HG03280 (cell line): Measurements from ENCODE around the gene LRRC28.
A peak's percentile ranks its signal among the peaks of the same experiment; 100 is the strongest.

Experiments
- ATAC-seq: cut with Tn5 transposase; IDR thresholded peaks from one replicate; pipeline ENCODE4 v1.9.1; 2021; ENCODE audit warnings: mild to moderate bottlenecking, moderate library complexity; ENCODE audit not compliant: unreplicated experiment

LRRC28 gene

GRCh38 chr15:99414755-99415731, 163.8 kb downstream of the LRRC28 start:
- no peak for ATAC-seq

- no peak for ATAC-seq
Observed at GRCh38 chr15:99416191-99417188, 165.2 kb downstream of the LRRC28 start.

DNA sequence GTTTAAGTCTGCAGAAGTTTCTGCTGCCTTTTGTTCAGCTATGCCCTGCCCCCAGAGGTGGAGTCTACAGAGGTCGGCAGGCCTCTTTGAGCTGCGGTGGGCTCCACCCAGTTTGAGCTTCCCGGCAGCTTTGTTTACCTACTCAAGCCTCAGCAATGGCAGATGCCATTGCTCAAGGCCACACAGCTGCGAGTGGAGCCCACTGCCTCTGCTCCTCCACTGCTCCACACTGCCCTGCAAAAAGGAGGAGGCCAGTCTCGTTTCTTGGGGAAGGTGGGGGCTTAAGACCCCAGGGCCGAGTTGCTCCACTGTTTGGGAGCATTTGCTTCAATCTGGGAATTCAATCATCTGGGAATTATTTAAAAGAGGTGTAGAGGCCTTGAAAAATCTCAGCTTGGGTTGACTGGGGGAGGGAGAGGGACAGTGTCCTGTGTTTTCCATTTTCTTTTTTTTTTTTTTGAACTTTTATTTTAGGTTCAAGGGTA, 169.9 kb downstream of the LRRC28 start:
- no peak for ATAC-seq

DNA sequence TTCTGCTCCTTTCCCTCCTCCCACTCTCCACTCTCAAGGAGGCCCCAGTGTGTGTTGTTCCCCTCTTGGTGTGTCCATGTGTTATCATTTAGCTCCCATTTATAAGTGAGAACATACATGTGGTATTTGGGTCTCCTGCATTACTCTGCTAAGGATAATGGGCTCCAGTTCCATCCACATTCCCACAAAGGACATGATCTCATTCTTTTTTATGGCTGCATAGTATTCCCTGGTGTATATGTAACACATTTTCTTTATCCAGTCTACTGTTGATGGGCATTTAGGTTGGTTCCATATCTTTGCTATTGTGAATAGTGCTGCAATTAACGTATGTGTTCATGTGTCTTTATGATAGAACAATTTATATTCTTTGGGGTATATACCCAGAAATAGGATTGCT, 170.5 kb downstream of the LRRC28 start:
- ATAC-seq, result no peak

GRCh38 chr15:99423186-99424130, 172.2 kb downstream of the LRRC28 start:
- no peak for ATAC-seq

DNA sequence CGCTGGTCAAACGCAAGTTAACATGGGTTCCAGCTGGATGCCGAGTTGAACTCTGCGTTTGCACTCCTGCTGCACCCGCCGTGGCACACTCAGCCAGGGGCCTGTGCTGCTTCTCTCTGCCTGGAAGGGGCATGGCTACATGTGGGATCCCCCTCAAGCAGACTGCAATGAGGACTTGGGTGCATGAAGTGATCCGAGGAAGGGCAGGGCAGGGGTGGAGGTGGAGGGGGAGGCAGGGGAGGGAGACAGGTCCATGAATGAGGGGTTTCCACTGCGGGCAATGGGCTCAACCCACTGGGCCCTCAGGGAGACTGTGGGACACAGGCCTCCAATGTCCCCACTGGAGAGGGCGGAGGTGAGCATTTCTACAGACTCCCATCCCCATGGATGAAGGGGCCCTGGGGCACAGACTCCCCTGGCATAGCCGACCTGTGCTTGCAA, 172.9 kb downstream of the LRRC28 start:
- no peak for ATAC-seq

- ATAC-seq, result peak; percentile 59
Observed at GRCh38 chr15:99424978-99425656, 173.8 kb downstream of the LRRC28 start.

DNA sequence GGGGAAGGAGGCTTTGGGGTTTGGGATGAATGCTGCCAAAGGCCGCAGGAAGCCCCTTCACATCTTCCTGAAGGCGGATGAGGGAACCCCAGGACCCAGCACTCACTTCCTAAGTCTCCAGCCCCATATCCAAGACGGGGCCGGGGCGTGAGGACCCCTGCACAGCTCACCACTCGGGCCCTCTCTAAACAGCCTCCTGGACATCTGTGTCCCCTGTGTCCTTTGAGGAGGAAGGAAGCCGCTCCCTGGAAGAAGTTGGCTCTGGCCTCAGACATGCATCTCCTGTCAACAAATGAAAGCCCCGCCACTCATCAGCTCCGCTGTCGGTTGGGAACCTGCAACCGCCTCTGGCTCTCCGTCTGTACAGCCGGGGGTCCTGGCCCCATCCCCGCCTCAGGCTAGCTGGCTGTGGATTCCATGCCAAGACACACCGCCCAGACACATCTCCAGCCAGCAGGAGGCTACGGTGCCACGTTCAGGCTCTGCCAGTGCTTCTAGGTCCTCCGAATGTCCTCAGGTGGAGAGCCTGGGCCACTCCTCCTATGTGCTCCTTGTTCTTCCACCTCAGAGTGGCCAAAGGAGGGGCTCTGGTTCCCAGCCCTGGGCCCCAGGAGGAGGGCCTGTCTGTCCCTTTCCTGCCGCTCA, 174.5 kb downstream of the LRRC28 start:
- ATAC-seq, result peak; percentile 6

DNA sequence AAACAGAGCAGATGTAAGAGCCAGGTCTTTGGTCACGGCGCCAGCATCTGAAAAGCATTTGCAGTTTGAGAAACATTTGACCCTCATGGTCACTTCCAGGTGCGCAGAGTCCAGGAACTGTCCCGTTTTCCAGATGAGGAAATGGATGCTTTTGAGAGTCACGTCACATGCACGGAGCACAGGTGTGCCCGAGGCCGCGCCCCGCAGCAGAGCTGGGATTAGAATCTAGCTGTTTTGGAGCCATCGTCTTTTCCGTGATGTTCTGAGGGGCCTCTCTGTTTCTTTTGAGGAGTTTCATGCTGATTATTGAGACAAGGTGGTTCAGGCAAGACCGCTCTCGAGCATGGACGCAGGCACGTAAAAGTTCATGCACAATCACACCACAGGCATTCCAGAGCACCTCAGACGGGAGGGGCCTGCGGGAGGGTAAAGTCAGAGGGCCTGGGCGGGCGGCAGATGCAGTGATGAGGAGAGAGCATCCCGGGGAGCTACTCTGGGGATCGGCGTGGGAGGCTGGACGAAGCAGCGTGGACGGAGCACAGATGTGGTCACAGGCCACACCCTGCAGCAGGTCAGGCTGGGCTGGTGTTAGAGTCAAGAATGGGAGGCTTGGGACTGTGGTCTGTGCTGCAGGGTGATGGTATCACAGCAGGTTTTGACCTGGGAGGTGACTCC, 175.3 kb downstream of the LRRC28 start:
- ATAC-seq, result no peak

GRCh38 chr15:99427210-99427609, 175.9 kb downstream of the LRRC28 start:
- ATAC-seq, result no peak

DNA sequence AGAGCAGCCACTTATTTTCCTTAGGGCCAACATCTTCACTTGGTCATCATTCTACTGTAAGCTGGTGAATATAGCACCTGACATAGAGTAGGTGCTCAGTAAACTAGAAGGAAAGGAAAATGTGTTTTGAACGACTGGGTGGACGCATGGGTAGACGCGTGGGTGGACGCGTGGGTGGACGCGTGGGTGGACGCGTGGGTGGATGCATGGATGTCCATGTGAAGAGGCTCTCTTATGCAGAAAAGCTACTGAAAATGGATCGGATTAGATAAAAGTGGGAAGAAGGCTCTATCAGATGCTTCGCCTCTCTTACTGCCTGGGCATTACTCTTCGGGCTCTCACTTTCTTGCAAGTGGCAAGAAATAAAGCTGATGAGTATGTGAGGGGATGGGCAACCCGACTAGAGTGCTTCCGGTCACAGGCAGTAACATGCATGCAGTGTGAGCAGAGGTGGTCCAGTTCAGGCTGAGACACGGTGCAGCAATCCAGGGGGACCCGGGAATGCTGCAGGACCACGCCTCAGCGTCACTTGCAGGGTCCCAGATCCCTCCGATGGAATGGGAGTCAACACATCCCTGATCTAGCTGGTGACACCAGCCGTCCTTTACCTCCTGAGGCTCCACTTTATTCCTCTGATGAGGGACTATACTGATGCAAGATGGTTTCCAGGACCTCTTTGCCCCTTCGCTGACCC, 176.5 kb downstream of the LRRC28 start:
- no peak for ATAC-seq

DNA sequence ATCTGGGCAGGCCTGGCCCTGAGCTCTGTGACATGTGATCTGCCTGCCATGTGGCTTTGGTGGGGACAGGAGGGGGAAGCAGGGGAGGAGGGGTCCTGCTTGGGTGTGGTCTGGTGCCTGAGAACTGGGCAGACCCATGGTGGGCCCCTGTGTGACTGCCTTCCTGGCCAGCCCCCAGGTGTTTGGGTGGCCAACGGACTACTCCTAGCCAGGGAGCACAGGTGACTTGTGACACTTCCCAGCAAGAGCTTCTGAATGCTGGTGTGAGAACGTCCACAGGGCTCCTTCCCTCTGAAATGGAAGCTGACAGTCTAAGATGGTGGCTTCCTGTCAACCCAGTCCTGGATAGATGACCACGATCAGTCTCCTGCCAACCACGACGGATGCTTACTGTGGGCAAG, 178.4 kb downstream of the LRRC28 start:
- ATAC-seq, result no peak

GRCh38 chr15:99430881-99431401, 179.7 kb downstream of the LRRC28 start:
- no peak for ATAC-seq

DNA sequence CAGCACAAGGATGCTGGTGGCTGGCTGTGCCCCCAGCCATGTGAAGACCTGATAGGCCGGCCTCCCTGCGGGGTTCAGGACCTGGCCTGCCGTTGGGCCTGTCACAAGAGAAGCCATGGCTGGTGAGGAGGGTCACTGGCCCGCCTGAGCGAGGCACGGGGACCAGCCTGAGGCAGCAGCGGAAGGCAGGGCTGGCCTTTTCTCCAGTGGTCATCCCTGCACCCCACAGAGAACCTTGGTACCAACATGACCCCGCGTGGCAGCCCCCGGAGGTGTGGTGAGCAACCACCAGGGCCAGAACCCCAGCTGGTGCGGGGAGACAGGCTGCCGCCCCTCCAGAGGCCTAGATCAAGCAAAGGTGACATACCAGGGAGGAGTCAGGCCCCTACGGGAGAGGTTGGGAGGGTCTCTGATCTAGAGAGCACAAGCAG, 180.4 kb downstream of the LRRC28 start:
- no peak for ATAC-seq

DNA sequence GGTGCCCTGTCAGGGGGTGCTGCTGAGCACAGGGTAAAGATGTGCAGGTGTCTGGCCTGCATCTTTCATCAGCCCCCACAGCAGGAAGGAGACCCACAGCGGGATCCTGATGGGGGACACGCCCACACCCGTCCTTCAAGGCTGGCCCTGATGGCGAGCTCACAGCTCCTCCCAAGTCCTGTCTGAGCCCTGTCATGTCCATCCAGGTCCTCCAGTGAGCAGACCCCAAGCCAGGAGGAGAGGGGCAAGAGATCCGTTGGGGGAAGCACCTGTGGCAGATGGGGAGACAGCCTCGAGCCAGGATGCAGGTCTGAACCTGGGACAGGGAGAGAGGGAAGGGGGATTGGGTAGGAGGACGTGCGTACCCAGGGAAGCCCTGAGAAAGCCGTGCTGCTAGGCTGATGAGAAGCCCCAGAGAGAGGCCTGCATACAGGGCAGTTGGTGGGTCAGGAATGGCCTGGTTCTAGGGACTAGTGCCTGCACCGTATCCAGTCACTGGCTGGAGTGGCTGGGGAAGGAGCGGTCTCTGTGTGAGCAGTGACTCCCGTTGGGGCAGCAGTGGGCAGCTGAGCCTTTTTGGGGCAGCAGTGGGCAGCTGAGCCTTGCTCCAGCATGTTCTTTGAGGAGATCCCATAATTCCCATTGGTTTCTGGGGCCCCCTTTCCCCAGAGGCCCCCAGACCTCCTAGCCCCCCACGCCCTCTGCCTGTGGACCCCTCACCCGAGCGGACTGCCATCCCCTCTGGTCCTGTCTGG, 181.2 kb downstream of the LRRC28 start:
- ATAC-seq, result no peak

DNA sequence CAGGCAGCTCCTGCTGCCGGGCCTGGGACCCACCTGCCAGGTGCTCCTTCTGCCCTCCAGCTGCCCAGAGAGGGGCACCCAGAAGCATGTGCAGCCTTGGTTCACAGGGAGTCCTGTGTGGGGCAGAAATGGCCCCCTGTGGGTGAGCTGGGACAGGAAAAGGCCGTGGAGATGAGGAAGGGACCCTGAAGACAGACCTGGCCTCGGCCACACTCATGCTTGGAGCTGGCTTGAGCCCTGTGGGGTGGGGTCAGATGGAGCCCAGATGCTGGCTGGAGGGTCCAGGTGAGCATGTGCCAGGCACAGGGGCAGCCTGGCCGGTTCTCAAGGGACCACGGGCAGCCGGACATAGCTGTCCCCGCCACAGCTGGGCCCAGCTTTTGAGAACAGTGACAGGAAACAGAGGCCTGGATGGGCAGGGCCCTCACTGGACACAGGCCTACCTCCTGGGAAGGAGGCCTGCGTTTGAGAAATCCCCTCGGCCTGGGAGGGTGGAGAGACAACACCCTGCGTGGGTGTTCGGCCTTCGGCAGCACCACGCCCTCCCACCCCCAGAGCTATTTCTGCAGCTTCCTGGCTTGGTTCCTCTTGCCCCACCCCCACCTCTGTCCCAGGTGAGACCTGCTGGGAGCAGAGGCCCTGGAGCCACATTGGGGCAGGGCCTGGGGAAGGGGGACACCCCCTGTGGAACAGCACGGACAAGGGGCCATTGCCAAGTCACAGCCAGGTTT, 181.9 kb downstream of the LRRC28 start:
- no peak for ATAC-seq
